ENCODE results near the gene ADSS1. TPM values are rescaled to one million over a fixed set of nuclear protein-coding genes. Genes with fewer than 3 reads are reported as not detected.

The ADSS1 gene
- total RNA-seq, 4 donors from 2014 or later = 2.3 to 36.2 (median 7.3) TPM

DNA sequence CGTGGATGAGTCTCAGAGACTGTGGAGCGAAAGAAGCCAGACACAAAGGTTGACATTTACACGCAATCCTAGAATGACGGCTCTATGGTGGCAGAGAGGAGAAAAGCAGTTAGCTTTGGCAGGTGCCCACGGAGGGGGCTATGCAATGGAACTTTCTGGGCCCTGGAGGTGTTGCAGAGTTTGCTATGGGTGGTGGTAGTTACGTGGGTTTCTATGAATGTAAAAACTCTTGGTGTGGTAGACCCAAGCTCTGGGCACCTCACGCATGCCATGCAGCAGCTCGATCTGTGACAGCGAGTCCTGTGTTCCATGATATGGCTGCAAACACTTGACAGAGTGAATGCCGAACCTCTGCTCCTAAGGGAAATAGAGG is 39.6 kb upstream of the ADSS1 start:
- TF ChIP-seq, protein P1, sequence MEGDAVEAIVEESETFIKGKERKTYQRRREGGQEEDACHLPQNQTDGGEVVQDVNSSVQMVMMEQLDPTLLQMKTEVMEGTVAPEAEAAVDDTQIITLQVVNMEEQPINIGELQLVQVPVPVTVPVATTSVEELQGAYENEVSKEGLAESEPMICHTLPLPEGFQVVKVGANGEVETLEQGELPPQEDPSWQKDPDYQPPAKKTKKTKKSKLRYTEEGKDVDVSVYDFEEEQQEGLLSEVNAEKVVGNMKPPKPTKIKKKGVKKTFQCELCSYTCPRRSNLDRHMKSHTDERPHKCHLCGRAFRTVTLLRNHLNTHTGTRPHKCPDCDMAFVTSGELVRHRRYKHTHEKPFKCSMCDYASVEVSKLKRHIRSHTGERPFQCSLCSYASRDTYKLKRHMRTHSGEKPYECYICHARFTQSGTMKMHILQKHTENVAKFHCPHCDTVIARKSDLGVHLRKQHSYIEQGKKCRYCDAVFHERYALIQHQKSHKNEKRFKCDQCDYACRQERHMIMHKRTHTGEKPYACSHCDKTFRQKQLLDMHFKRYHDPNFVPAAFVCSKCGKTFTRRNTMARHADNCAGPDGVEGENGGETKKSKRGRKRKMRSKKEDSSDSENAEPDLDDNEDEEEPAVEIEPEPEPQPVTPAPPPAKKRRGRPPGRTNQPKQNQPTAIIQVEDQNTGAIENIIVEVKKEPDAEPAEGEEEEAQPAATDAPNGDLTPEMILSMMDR (IDR thresholded peaks at IDR 0.05; ENCODE audit: low read depth) = no peak

DNA sequence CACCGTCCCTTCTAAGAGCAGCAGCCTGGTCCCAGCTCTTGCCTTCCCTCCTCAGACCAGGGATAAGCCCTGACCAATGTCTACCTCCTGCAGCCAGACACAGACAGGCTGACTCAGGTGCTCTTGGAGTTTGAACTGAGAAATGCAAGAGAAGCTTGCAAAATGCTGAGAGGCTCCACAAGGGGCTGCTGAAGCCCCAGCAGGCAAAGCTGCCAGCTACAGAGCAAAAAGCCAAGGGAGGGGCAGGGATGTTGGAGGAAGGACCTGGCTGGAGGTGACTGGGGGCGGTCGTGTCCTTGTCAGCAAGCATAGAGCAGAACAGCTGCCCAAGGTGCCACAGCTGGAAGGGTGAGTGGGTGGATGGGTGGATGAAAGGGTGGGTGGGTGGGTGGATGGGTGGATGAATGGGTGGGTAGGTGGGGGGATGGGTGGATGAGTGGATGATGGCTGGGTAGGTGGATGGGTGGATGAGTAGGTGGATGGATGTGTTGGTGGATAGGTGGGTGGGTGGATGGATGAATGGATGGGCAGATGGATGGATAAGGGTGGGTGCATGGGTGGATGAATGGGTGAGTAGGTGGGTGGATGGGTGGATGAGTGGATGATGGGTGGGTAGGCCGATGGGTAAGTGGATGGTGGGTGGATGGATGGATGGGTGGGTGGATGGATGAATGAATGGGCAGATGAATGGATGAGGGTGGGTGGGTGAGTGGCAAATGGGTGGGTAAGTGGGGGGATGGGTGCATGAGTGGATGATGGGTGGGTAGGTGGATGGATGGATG is 38.6 kb upstream of the ADSS1 start:
- TF ChIP-seq, protein P1 (IDR thresholded peaks at IDR 0.05; ENCODE audit: low read depth) = no peak

DNA sequence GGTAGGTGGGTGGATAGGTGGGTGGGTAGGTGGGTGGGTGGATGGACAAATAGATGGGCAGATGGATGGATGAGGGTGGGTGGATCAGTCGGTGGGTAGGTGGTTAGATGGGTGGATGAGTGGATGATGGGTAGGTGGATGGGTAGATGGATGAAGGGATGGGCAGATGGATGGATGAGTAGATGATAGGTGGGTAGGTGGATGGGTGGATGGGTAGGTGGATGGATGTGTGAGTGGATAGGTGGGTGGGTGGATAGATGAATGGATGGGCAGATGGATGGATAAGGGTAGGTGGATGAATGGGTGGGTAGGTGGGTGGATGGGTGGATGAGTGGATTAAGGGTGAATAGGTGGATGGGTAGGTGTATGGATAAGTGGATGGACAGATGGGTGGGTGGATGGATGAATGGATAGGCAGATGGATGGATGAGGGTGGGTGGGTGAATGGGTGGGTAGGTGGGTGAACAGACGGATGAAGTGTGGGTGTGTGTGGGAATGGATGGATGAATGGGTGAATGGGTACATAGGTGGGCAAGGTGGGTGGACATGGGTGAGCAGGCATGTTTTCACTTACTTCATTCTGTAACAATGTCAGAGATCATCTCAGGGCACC is 37.9 kb upstream of the ADSS1 start:
- TF ChIP-seq, protein P1 (IDR thresholded peaks at IDR 0.05; ENCODE audit: low read depth) = no peak

DNA sequence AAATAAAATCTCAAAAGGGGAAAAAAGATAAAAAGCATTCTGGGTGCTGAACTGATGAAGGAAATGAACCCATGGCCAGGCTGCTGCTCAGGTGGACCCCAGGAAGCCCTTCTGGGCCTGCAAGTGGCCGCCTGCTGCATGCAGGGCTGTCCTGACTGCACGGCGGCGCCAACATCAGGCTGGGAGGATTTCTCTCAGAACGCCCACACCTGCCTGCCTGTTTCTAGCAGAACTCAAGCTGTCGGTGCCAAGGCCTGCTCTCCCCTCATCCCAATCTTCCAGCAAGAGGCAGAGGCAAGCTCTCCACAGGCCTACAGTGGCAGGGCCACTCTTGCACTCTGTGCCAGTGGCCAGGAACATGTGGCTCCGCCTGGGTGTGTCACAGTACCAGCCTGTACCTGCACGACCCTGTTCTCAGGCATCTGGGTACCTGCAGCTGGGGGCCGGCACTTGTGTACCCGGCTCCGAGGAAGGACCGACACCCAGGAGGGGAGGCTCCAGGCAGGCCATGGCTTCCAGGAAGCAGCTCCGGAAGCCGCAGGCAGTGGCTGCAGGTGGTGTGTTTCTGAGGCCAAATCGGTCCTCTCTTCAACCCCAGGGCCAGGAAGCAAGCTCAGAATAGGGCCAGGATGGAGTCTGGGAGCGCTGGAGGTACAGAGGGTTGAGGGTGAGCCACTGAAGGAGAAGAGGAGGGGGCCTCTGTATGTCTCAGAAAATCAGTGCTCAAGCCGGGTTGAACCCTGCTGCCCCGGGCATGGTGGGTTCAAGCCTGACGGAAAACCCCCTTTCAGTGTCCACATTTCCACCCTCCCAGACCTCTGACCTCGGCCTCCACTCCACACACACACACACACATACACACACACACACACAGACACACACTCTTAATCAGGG is 37.2 kb upstream of the ADSS1 start:
- TF ChIP-seq, protein P1 (IDR thresholded peaks at IDR 0.05; ENCODE audit: low read depth) = no peak

- TF ChIP-seq, protein P1 (IDR thresholded peaks at IDR 0.05; ENCODE audit: low read depth) = no peak
Observed at GRCh38 chr14:104687601-104688504, 36.2 kb upstream of the ADSS1 start.

GRCh38 chr14:104688505-104689108 is 35.4 kb upstream of the ADSS1 start:
- TF ChIP-seq, protein P1 (IDR thresholded peaks at IDR 0.05; ENCODE audit: low read depth) = no peak
